HepG2 (cell line): ENCODE results near the gene TRMT112. TPM values are rescaled to one million over a fixed set of nuclear protein-coding genes. Genes with fewer than 3 reads are reported as not detected.

Source experiments
- ATM ChIP-seq: fragments of 450-650 bp; IDR thresholded peaks from 2 replicates; pipeline ENCODE4 v1.7.1; 2017; ENCODE audit warnings: mild to moderate bottlenecking, borderline replicate concordance
- HBP1 ChIP-seq: IDR thresholded peaks from 2 replicates; pipeline ENCODE4 v1.6.1; 2016; ENCODE audit warnings: low read depth, control low read depth
- KAT2B ChIP-seq: fragments of 150-350 bp; IDR thresholded peaks from 2 replicates; pipeline ENCODE4 v1.6.1; 2014; ENCODE audit warnings: low read depth, low read length, borderline replicate concordance
- NFE2L1 ChIP-seq: sonication (generic); formaldehyde crosslinking; IDR thresholded peaks from 2 replicates; pipeline ENCODE4 v1.4.0; 2020; ENCODE audit warnings: missing genetic modification reagents, mild to moderate bottlenecking, borderline replicate concordance
- RAD21 ChIP-seq: fragments of 450-650 bp; formaldehyde crosslinking; IDR thresholded peaks from 2 replicates; pipeline ENCODE4 v1.5.0; 2020; ENCODE audit warnings: mild to moderate bottlenecking
- RAD51 ChIP-seq: fragments of 450-650 bp; IDR thresholded peaks from 2 replicates; pipeline ENCODE4 v1.6.1; 2016; ENCODE audit warnings: borderline replicate concordance
- SAFB2 ChIP-seq: sonication (generic); formaldehyde crosslinking; IDR thresholded peaks from 2 replicates; pipeline ENCODE4 v1.5.1; 2020; ENCODE audit warnings: missing genetic modification reagents, low read depth, mild to moderate bottlenecking, borderline replicate concordance
- SNAI1 ChIP-seq: sonication (generic); formaldehyde crosslinking; IDR thresholded peaks from 2 replicates; pipeline ENCODE4 v1.5.0; 2020; ENCODE audit warnings: mild to moderate bottlenecking, missing genetic modification reagents, borderline replicate concordance
- STAT5B ChIP-seq: sonication (generic); formaldehyde crosslinking; IDR thresholded peaks from 2 replicates; pipeline ENCODE4 v1.4.0; 2020; ENCODE audit warnings: missing genetic modification reagents
- THAP8 ChIP-seq: sonication (generic); formaldehyde crosslinking; IDR thresholded peaks from 2 replicates; pipeline ENCODE4 v1.5.1; 2020; ENCODE audit warnings: missing genetic modification reagents, mild to moderate bottlenecking, borderline replicate concordance
- U2AF1 ChIP-seq: fragments of 200-400 bp; formaldehyde crosslinking; optimal IDR thresholded peaks from 2 replicates; pipeline ENCODE3; 2017; ENCODE audit warnings: mild to moderate bottlenecking, low read depth, low read length
- XRCC5 ChIP-seq: fragments of 200-400 bp; formaldehyde crosslinking; optimal IDR thresholded peaks from 2 replicates; pipeline ENCODE3; 2017; ENCODE audit warnings: mild to moderate bottlenecking, low read length
- ZBTB49 ChIP-seq: sonication (generic); formaldehyde crosslinking; IDR thresholded peaks from 2 replicates; pipeline ENCODE4 v1.4.0; 2020; ENCODE audit warnings: missing genetic modification reagents, borderline replicate concordance
- ZNF10 ChIP-seq: sonication (generic); formaldehyde crosslinking; IDR thresholded peaks from 2 replicates; pipeline ENCODE4 v1.4.0; 2020; ENCODE audit warnings: mild to moderate bottlenecking, low read depth, missing genetic modification reagents, borderline replicate concordance
- ZNF230 ChIP-seq: sonication (generic); formaldehyde crosslinking; IDR thresholded peaks from 2 replicates; pipeline ENCODE4 v1.4.0; 2020; ENCODE audit warnings: mild to moderate bottlenecking, missing genetic modification reagents
- ZNF282 ChIP-seq: fragments of 450-650 bp; IDR thresholded peaks from 2 replicates; pipeline ENCODE4 v1.6.1; 2018; ENCODE audit not compliant: partially characterized antibody
- ZNF577 ChIP-seq: sonication (generic); formaldehyde crosslinking; IDR thresholded peaks from 2 replicates; pipeline ENCODE4 v1.4.0; 2020; ENCODE audit warnings: mild to moderate bottlenecking, low read depth, missing genetic modification reagents, borderline replicate concordance
- ZNF629 ChIP-seq: sonication (generic); formaldehyde crosslinking; conservative IDR thresholded peaks from 2 replicates; pipeline ENCODE4 v1.5.0; 2020; ENCODE audit warnings: missing genetic modification reagents
- ZNF772 ChIP-seq: sonication (generic); formaldehyde crosslinking; IDR thresholded peaks from 2 replicates; pipeline ENCODE4 v1.5.0; 2020; ENCODE audit warnings: mild to moderate bottlenecking, missing genetic modification reagents
- polyA plus RNA-seq, 8 experiments: library from polyadenylated mRNA; depleted of rRNA in 3 of 8; stranded (reverse) in 7 of 8; unstranded in 1 of 8; fragments of >200 nt; fragmentation: Illumina TruSeq in 4 of 8; extraction: Trizol in 4 of 8; gene quantifications; 2 replicates each; pipeline versions ENCODE4 v1.2.1 to v1.2.3, GENCODE V29; 2011 to 2016; ENCODE audit warnings: low read depth in 4 of 8, missing spikeins in 1 of 8, mixed read lengths in 1 of 8; ENCODE audit not compliant: insufficient read depth in 1 of 8
- total RNA-seq, 5 experiments: library from RNA; depleted of rRNA; stranded (reverse); fragments of >200 nt; fragmentation: Illumina TruSeq; extraction: Trizol; gene quantifications; 2 replicates each; pipeline ENCODE4 v1.2.3, GENCODE V29; 2016; ENCODE audit warnings: low read depth in 1 of 5
- TF ChIP-seq, protein P1 (sequence below): sonication (generic); formaldehyde crosslinking; IDR thresholded peaks from 2 replicates; pipeline ENCODE4 v1.5.0; 2020; ENCODE audit warnings: mild to moderate bottlenecking, missing genetic modification reagents
- TF ChIP-seq, protein P2 (sequence below): sonication (generic); formaldehyde crosslinking; IDR thresholded peaks from 2 replicates; pipeline ENCODE4 v1.4.0; 2020; ENCODE audit warnings: missing genetic modification reagents, borderline replicate concordance

The TRMT112 gene
- total and polyA plus RNA-seq, 2 of the 13 experiments (the other 11 are each of a cell fraction or from before 2014, with no cell fraction given) = 186 to 409 TPM

- TF ChIP-seq SAFB2 (CRISPR knock-in tag) = no peak
- peak; percentile 75; the same call in 1 of the 2 replicates for TF ChIP-seq ZNF230 (CRISPR knock-in tag)
- no peak for TF ChIP-seq ZNF772 (CRISPR knock-in tag)
- TF ChIP-seq ZNF10 = no peak
- no peak for TF ChIP-seq KAT2B
- peak; percentile 56 for TF ChIP-seq U2AF1
- TF ChIP-seq NFE2L1 (CRISPR knock-in tag) = no peak
- TF ChIP-seq RAD51 = no peak
- TF ChIP-seq ZBTB49 (CRISPR knock-in tag) = no peak
- no peak for TF ChIP-seq SNAI1 (CRISPR knock-in tag)
- no peak for TF ChIP-seq RAD21
- TF ChIP-seq, protein P1, sequence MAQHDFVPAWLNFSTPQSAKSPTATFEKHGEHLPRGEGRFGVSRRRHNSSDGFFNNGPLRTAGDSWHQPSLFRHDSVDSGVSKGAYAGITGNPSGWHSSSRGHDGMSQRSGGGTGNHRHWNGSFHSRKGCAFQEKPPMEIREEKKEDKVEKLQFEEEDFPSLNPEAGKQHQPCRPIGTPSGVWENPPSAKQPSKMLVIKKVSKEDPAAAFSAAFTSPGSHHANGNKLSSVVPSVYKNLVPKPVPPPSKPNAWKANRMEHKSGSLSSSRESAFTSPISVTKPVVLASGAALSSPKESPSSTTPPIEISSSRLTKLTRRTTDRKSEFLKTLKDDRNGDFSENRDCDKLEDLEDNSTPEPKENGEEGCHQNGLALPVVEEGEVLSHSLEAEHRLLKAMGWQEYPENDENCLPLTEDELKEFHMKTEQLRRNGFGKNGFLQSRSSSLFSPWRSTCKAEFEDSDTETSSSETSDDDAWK (CRISPR knock-in tag) = no peak
- TF ChIP-seq, protein P2, sequence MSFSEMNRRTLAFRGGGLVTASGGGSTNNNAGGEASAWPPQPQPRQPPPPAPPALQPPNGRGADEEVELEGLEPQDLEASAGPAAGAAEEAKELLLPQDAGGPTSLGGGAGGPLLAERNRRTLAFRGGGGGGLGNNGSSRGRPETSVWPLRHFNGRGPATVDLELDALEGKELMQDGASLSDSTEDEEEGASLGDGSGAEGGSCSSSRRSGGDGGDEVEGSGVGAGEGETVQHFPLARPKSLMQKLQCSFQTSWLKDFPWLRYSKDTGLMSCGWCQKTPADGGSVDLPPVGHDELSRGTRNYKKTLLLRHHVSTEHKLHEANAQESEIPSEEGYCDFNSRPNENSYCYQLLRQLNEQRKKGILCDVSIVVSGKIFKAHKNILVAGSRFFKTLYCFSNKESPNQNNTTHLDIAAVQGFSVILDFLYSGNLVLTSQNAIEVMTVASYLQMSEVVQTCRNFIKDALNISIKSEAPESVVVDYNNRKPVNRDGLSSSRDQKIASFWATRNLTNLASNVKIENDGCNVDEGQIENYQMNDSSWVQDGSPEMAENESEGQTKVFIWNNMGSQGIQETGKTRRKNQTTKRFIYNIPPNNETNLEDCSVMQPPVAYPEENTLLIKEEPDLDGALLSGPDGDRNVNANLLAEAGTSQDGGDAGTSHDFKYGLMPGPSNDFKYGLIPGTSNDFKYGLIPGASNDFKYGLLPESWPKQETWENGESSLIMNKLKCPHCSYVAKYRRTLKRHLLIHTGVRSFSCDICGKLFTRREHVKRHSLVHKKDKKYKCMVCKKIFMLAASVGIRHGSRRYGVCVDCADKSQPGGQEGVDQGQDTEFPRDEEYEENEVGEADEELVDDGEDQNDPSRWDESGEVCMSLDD = no peak
- no peak for TF ChIP-seq STAT5B (CRISPR knock-in tag)
- TF ChIP-seq ZNF282 = no peak
- TF ChIP-seq THAP8 (CRISPR knock-in tag) = no peak
- TF ChIP-seq XRCC5 = no peak
- no peak for TF ChIP-seq ZNF629
- no peak for TF ChIP-seq ZNF577
- 0 out of 2 replicates have a peak, but pooled peaks have one; percentile 18 for TF ChIP-seq HBP1 (CRISPR knock-in tag)
- no peak for TF ChIP-seq ATM
These were observed 33.1 kb downstream of the TRMT112 start, which contains the start of gene BAD (continued) for GRCh38 chr11:64284048-64284961.
